SKM-1 (cell line): ENCODE measurements around the gene RRAGB.
"Not testable (repeated sequence)": the region's sequence is repeated elsewhere in the genome, so short reads cannot be mapped to it uniquely, and the experiment has no call there.

Experiments
- DNase-seq: peaks from one replicate; lab custom pipeline; 2025; ENCODE audit not compliant: unreplicated experiment; lab: John Stamatoyannopoulos, UW

RRAGB gene

DNA sequence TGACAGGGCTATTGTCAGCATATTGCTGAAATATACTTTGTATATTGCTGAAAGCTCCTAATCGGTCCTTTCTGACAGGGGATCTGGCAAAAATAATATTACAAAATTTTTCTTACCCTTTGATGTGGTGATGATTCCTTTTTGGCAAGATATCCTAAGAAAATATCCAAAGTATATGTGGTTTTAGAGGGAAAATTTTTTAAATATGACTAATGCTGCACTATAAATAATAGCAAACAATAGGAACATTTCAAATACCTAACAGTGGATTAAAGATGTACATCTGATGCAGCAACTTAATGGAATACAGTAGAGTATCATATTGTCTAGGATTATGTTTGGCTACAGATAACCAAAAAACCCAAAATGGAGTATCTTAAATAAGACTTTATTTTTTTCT is 49.6 kb downstream of the RRAGB start:
- DNase-seq, result no peak

DNA sequence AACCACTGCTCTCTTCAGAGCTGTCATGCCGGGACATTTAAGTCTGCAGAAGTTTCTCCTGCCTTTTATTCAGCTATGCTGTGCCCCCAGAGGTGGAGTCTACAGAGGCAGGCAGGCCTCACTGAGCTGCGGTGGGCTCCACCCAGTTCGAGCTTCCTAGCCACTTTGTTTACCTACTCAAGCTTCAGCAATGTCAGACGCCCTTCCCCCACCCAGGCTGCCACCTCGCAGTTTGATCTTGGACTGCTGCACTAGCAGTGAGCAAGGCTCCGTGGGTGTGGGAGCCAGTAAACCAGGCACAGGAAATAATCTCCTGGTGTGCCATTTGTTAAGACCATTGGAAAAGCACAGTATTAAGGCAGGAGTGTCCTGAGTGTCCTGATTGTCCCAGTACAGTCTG is 56.9 kb downstream of the RRAGB start:
- DNase-seq, result not testable (repeated sequence)

DNA sequence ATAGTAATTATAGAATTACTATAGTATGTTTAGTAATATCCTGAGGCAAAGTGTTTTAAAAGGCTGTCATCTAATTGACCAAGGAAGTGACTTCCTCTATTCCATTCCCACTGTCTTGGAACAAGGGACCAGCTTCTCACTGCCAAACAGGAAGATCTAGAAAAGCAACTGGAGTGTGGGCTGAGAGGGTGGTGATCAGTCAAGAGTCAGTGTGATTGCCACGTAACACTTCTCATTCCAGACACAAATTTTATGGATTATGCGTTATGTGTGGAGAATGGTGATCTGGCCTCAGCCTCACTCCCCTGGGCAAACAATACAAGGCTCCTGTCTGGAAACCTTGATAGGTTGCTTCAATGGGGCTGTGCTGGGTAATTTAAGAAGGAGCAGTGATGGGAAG is 60.0 kb downstream of the RRAGB start:
- no peak for DNase-seq

DNA sequence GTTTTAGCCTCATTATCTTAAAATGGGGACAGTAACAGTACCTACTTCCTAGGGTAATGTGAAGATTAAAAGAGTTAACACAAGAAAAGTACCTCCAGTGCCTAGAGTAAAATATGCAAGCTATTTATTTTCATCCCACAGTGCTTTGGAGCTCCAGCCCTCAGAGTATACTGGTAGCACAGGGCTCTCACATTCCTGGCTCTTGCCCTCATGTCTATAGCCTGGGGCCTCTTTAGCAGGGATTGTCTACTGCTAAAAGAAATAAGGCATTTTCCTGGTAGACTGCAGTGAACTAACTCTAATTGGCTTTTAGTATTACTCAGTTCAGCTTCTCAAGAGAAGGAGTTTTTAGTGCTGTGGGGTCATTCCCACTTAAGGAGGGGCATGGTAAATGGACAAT is 60.8 kb downstream of the RRAGB start:
- no peak for DNase-seq

DNA sequence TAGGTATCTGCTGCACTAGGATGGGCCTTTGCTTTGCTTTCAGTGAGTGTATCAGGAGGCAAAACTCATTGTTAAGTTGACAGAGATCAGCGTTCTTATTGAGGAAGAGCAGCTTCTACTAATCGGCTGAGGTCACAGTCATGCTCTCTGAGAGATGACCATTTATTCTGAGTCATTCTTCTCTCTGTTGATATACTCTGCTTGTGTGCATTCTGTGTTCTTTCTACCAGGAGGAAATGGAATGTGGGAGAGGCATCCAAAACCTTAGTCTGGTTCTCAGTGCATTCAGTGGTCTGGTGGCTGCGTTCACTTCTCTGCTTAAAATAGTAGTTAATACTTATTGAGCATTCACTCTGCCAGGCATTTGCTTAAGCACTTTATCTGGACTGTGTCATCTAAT is 66.2 kb downstream of the RRAGB start:
- no peak for DNase-seq

DNA sequence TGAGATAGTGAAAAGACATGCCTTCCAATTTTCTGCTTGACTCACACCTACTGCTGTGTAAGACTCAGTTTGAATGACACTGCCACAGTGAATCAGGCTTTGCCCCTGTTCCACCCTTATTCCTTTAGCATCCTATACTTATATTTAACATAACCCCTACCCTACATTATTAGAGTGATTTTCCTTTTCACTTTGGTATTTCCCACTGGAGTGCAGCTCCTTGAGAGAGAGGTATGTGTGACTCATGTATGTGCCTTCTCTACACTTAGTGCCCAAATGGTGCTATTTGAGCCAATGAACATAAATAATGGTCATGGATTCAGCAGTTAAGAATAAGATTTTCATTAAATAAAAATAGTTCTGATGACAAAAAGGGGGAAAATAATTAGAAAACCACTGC is 69.5 kb downstream of the RRAGB start:
- DNase-seq, result no peak

DNA sequence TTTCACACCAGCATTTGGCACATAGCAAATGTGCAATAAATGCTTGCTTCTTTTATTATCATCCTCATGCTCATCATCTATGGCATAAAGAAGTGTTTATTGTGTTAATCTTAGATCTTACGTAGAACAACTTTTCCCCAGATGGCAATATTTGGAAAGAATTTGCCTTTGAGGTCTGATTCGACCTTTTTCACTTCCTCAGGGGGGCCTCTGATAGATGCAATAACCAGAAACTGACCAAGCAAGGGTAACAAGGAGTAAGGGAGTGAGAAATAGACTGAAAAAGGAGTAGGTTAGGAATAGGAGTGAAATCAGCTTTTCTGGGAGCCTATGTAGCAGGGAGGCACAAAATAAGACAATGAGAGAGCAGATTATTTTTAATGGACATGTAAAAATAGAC is 70.2 kb downstream of the RRAGB start:
- DNase-seq, result no peak

DNA sequence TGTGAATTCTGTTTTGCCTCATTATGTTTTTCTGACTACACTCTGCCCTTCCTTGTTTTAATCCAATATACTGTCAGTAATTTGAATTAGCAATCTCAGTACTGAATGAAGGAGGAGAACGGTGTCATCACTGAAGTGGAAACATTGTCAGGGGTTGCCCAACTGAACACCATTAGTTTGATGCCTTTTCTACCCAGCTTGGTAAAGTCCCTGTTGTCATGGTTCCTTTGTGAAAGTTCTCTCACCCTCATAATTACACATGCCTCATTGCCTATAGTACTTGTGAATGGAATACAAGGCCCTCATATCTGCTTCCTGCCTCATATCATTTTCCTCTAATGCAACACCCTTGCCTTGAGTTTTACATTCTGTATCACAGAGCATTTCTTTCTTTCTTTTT is 76.9 kb downstream of the RRAGB start:
- no peak for DNase-seq

DNA sequence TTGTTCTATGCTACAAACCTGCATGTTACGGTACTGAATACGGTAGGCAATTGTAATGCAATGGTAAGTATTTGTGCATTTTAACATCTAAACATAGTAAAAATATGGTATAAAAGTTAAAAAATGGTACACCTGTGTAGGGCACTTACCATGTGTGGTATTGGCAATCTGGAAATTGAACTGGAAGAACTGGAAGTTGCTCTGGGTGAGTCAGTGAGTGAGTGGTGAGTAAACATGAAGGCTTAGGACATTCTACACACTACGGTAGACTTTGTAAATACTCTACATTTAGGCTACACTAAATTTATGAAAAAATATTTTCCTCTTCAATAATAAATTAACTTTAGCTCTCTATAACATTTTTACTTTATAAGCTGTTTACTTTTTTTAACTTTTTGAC is 78.9 kb downstream of the RRAGB start:
- no peak for DNase-seq

DNA sequence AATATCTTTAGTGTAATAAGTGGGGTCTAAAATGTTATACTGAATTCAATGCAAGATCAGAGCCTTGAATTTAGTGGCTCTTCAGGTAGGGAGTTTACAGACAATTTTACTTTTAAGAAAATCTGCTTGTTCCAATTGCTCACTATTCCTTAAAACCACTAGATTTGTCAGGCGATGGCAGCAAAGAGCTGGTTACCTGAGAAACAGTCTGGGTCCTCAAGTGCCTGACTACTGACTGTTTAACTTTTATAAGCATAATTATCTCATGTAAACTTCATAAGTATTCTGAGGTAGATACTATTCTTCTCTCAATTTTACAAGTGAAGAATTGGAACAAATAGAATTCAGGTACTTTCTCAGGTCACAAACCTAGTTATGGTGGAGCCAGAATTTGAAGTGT is 84.3 kb downstream of the RRAGB start:
- DNase-seq, result no peak
